K562 (cell line): ENCODE data around the gene SPTBN5. TPM values are rescaled to one million over a fixed set of nuclear protein-coding genes. Genes with fewer than 3 reads are reported as not detected.

ENCODE experiments used
- ATAC-seq: fragments of 200-7000 bp; cut with Tn5 transposase; 3 replicates; pipeline ENCODE4 v1.9.1; 2020; ENCODE audit warnings: moderate library complexity
- BruUV-seq: library from RNA; stranded (reverse); fragments of 400-500 nt; replicated peaks from 2 replicates; lab custom pipeline; 2021; lab: Mats Ljungman, UMichigan
- CTCF ChIA-PET: fragments of 300-600 bp; formaldehyde crosslinking; extraction: SDS; loops from one replicate; lab custom pipeline; 2021; ENCODE audit warnings: low intra/inter-chr PET ratio; lab: Yijun Ruan, JAX
- POLR2A ChIA-PET: fragments of 300-600, 350-650 bp; sonication (Branson Sonifier 250); formaldehyde crosslinking; extraction: SDS; loops from one replicate; lab custom pipeline; 2021; ENCODE audit warnings: antibody characterized with exemption, inconsistent platforms; lab: Yijun Ruan, JAX
- DNase-seq, 4 experiments: peaks; one replicate each; pipeline versions ENCODE4 v3.0.0 to v3.0.0-alpha.2; 2011 to 2018; ENCODE audit warnings: low spot score in 3 of 4, mixed read lengths in 3 of 4; ENCODE audit errors: extremely low read depth in 1 of 4
- FAIRE-seq: peaks from 2 replicates; lab custom pipeline; 2011; peaks lifted over from hg19 to GRCh38; lab: Jason Lieb, UNC
- H2AFZ ChIP-seq: 2 replicates; pipeline ENCODE4 v1.6.0; 2011; ENCODE audit warnings: low read depth, low read length, control low read depth, inconsistent platforms
- H3K27ac ChIP-seq: fragments of 200-600 bp; 3 replicates; pipeline ENCODE4 v1.8.0; 2011; ENCODE audit warnings: low read depth, mild to moderate bottlenecking, control low read depth, inconsistent platforms, low read length, moderate library complexity, mixed read lengths; ENCODE audit errors: extremely low read depth
- H3K27me3 ChIP-seq, 2 experiments: fragments of 300-600 bp in 1 of 2; 2 replicates in 1 of 2; 3 replicates in 1 of 2; pipeline versions ENCODE4 v1.6.0 to v1.8.0; 2011; ENCODE audit warnings: inconsistent platforms in 2 of 2, low read length in 2 of 2, mild to moderate bottlenecking in 1 of 2, mixed read lengths in 1 of 2, moderate library complexity in 1 of 2; ENCODE audit not compliant: control insufficient read depth in 2 of 2, insufficient read depth in 2 of 2
- H3K36me3 ChIP-seq: fragments of 300-600 bp; 3 replicates; pipeline ENCODE4 v1.8.0; 2011; ENCODE audit warnings: mild to moderate bottlenecking, low read length, inconsistent platforms; ENCODE audit not compliant: control insufficient read depth, insufficient read depth
- H3K4me1 ChIP-seq, 2 experiments: fragments of 200-600 bp in 1 of 2; replicated peaks in 1 of 2; 2 replicates in 1 of 2; 3 replicates in 1 of 2; pipeline versions ENCODE4 v1.5.1 to v1.8.0; 2011; ENCODE audit warnings: inconsistent platforms in 2 of 2, low read length in 2 of 2, mild to moderate bottlenecking in 1 of 2, mixed read lengths in 1 of 2, moderate library complexity in 1 of 2; ENCODE audit not compliant: control insufficient read depth in 2 of 2, insufficient read depth in 2 of 2
- H3K4me2 ChIP-seq: 2 replicates; pipeline ENCODE4 v1.6.1; 2011; ENCODE audit warnings: low read length, control low read depth, inconsistent platforms, mixed read lengths; ENCODE audit not compliant: insufficient read depth
- H3K4me3 ChIP-seq: fragments of 200-600 bp; sonication (generic), shearing (Covaris generic); 2 replicates; pipeline ENCODE4 v1.5.1; 2016; ENCODE audit warnings: control low read depth, inconsistent platforms
- H3K79me2 ChIP-seq: fragments of 200-600 bp; 3 replicates; pipeline ENCODE4 v1.8.0; 2011; ENCODE audit warnings: low read length, inconsistent platforms; ENCODE audit not compliant: control insufficient read depth, insufficient read depth
- H3K9ac ChIP-seq, 2 experiments: 2 replicates each; pipeline versions ENCODE4 v1.6.0 to v1.6.1; 2011; ENCODE audit warnings: low read depth in 2 of 2, low read length in 2 of 2, control low read depth in 1 of 2, inconsistent platforms in 1 of 2, mild to moderate bottlenecking in 1 of 2, mixed read lengths in 1 of 2; ENCODE audit not compliant: insufficient read depth in 1 of 2
- H3K9me1 ChIP-seq: one replicate; pipeline ENCODE4 v1.6.0; 2011; ENCODE audit warnings: inconsistent platforms, mild to moderate bottlenecking, low read length, moderate library complexity; ENCODE audit not compliant: control insufficient read depth, insufficient read depth
- H3K9me3 ChIP-seq: replicated peaks from 2 replicates; pipeline ENCODE4 v1.5.1; 2011; ENCODE audit warnings: low read depth, low read length, inconsistent platforms; ENCODE audit not compliant: control insufficient read depth, insufficient read depth
- H4K20me1 ChIP-seq: replicated peaks from 2 replicates; pipeline ENCODE4 v1.6.1; 2011; ENCODE audit warnings: low read length, inconsistent platforms, mixed read lengths; ENCODE audit not compliant: control insufficient read depth, insufficient read depth
- PBX2 ChIP-seq, 2 experiments: IDR thresholded peaks in 1 of 2; conservative IDR thresholded peaks in 1 of 2; 2 replicates each; pipeline ENCODE4 v1.6.1; 2016; ENCODE audit warnings: low read depth in 2 of 2, mild to moderate bottlenecking in 1 of 2, missing compliant biosample characterization in 1 of 2, missing genetic modification characterization in 1 of 2, moderate library complexity in 1 of 2
- POLR2AphosphoS5 ChIP-seq: IDR thresholded peaks from 2 replicates; pipeline ENCODE4 v1.6.1; 2011; ENCODE audit warnings: mild to moderate bottlenecking, low read depth, low read length, moderate library complexity; ENCODE audit not compliant: control insufficient read depth, insufficient read depth
- SNIP1 ChIP-seq: fragments of 450-650 bp; IDR thresholded peaks from 2 replicates; pipeline ENCODE4 v1.7.1; 2017; ENCODE audit warnings: low read depth, mild to moderate bottlenecking
- SRSF3 ChIP-seq: fragments of 200-400 bp; formaldehyde crosslinking; IDR thresholded peaks from 2 replicates; pipeline ENCODE4 v1.6.1; 2016; ENCODE audit warnings: mild to moderate bottlenecking, low read length, moderate library complexity; ENCODE audit not compliant: insufficient read depth
- USF1 ChIP-seq: sonication (generic); formaldehyde crosslinking; IDR thresholded peaks from 2 replicates; pipeline ENCODE4 v1.9.0; 2022; ENCODE audit warnings: mild to moderate bottlenecking, missing genetic modification reagents
- ZNF224 ChIP-seq: sonication (generic); formaldehyde crosslinking; IDR thresholded peaks from 2 replicates; pipeline ENCODE4 v1.8.0; 2022; ENCODE audit warnings: mild to moderate bottlenecking, missing genetic modification reagents
- WGBS: fragments of 100-300 bp; shearing (Covaris generic); methylation state at CpG from one replicate; pipeline ENCODE4 v1.1.6; 2016; ENCODE audit warnings: low coverage, mixed read lengths; ENCODE audit not compliant: insufficient coverage; ENCODE audit errors: missing lambda C conversion rate; 5-methylcytosine and 5-hydroxymethylcytosine counted together
- in situ Hi-C: fragments of 300-500 bp; cut with MboI; formaldehyde crosslinking; loops from 4 replicates; pipeline ENCODE4 v1.15.0; 2018; ENCODE audit warnings: inconsistent platforms, mixed read lengths
- intact Hi-C: fragments of 100-400 bp; cut with micrococcal nuclease; formaldehyde crosslinking; loops from 2 replicates; pipeline ENCODE4 v1.14.2; 2022
- polyA plus RNA-seq, 8 experiments: library from polyadenylated mRNA; depleted of rRNA in 4 of 8; stranded (reverse) in 5 of 8; unstranded in 3 of 8; fragments of >200 nt; fragmentation: Nextera tagmentation in 2 of 8; fragmentation: Illumina TruSeq in 1 of 8; extraction: Ambion mirVana in 2 of 8; extraction: Trizol in 1 of 8; gene quantifications; 2 replicates each; pipeline versions ENCODE4 v1.2.1 to v1.2.3, GENCODE V29; 2011 to 2014; ENCODE audit warnings: inconsistent platforms in 1 of 8, missing spikeins in 1 of 8
- total RNA-seq, 7 experiments: library from RNA; depleted of rRNA in 6 of 7; stranded (reverse); fragments of >200 nt in 6 of 7; fragmentation: Illumina TruSeq in 2 of 7; extraction: Trizol in 2 of 7; gene quantifications; 2 replicates each; pipeline versions ENCODE4 v1.2.1 to v1.2.3, GENCODE V29; 2011 to 2021; ENCODE audit warnings: low replicate concordance in 1 of 7

Gene SPTBN5
- total and polyA plus RNA-seq, 9 of the 15 experiments (the other 6 are each of a cell fraction or from before 2014, with no cell fraction given): 0.02 TPM; not detected in 8

- no peak for TF ChIP-seq SRSF3
- no peak for TF ChIP-seq ZNF224 (CRISPR knock-in tag)
Measured at GRCh38 chr15:41933771-41934170, 39.9 kb upstream of the SPTBN5 start (continued).

DNA sequence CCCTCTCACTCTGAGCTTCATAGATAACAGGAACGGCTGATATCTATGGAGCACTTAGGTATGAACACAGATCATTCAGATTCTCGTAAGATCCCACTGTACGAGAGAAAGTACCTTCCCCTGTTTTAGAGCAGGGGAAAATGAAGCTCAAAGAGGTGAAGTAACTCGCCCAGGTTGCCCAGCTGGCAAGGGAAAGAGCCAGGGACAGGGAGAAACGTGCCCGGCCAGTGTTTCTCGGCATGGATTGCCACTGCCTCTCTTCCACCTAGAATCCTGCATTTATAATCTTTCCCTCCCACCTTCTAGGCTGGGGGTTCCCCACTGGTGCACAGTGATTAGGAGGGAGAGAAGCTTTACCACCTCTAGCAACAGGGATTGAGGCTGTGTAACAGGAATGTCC lies 39.5 kb upstream of the SPTBN5 start:
- POLR2A ChIA-PET: interaction anchor here (0.6 kb wide), 2 partner anchors 8 to 755 kb away, joined by 3 read pairs; no protein-coding TSS in a partner anchor
- Histone ChIP-seq H3K4me1 (peaks cover 3 to 13% of the 10 kb centered on the region in 2 experiments; a peak in 4 of 5 replicates), H3K36me3 (peaks cover 4% of the 10 kb centered on the region; the same call in 2 of the 3 replicates), H3K79me2 (no peaks in the 10 kb centered on the region), H2AFZ (no peak overlapping the region), H3K9me1 (no peaks in the 10 kb centered on the region), H3K4me2 (no peak overlapping the region), H3K4me3 (no peak overlapping the region), H4K20me1 (no peaks in the 10 kb centered on the region), H3K9ac (peak overlapping the region in 1 of 2 experiments; percentile 65; a peak in 1 of 4 replicates), H3K9me3 (no peaks in the 10 kb centered on the region), H3K27ac (no peak overlapping the region), H3K27me3 (no peaks in the 10 kb centered on the region)
- CTCF ChIA-PET: no interaction called here
- TF ChIP-seq SNIP1: no peak
- TF ChIP-seq PBX2 (CRISPR knock-in tag; IDR thresholded peaks at IDR 0.05; ENCODE audit: low read depth): no peak
- TF ChIP-seq PBX2 (tag; conservative IDR thresholded peaks at IDR 0.05; ENCODE audit: low read depth): no peak
- no peak for TF ChIP-seq POLR2AphosphoS5
- no peak for TF ChIP-seq USF1
- FAIRE-seq (no peak), DNase-seq (no peak), ATAC-seq (no peak)
- in situ Hi-C loops (no loop called here), intact Hi-C loops (no loop called here)
- no TSS peak for BruUV-seq
- 39% methylated on average over 7 of the region's 7 CpGs for WGBS
